ENCODE measurements around the gene KRT23.

GRCh38 chr17:40873255-40873654, 64.2 kb downstream of the KRT23 start:
- TF ChIP-seq, protein P1, sequence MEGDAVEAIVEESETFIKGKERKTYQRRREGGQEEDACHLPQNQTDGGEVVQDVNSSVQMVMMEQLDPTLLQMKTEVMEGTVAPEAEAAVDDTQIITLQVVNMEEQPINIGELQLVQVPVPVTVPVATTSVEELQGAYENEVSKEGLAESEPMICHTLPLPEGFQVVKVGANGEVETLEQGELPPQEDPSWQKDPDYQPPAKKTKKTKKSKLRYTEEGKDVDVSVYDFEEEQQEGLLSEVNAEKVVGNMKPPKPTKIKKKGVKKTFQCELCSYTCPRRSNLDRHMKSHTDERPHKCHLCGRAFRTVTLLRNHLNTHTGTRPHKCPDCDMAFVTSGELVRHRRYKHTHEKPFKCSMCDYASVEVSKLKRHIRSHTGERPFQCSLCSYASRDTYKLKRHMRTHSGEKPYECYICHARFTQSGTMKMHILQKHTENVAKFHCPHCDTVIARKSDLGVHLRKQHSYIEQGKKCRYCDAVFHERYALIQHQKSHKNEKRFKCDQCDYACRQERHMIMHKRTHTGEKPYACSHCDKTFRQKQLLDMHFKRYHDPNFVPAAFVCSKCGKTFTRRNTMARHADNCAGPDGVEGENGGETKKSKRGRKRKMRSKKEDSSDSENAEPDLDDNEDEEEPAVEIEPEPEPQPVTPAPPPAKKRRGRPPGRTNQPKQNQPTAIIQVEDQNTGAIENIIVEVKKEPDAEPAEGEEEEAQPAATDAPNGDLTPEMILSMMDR (conservative IDR thresholded peaks at IDR 0.05), result no peak; the same call in 1 of the 2 replicates
- TF ChIP-seq EZH2 (IDR thresholded peaks at IDR 0.05; ENCODE audit: low read depth), result no peak
